ENCODE data around the gene MFAP2.

GRCh38 chr1:16926491-16927073, 53.8 kb downstream of the MFAP2 start:
- TF ChIP-seq POLR2A (IDR thresholded peaks at IDR 0.05; ENCODE audit: low read depth, low read length) (no peak), TAF1 (IDR thresholded peaks at IDR 0.05; ENCODE audit: borderline replicate concordance, low read depth, low read length) (no peak)
